Left renal cortex interstitium (tissue), 4 donors: ENCODE measurements around the gene DBF4B. TPM values are rescaled to one million over a fixed set of nuclear protein-coding genes. Genes with fewer than 3 reads are reported as not detected.

Experiments used
- DNase-seq, 4 donors: peaks; one replicate each; pipeline ENCODE4 v3.0.0-alpha.2; 2013; ENCODE audit warnings: low read depth in 4 of 4, low spot score in 2 of 4, missing footprints in 1 of 4
- polyA plus RNA-seq, 4 donors: library from polyadenylated mRNA; unstranded; fragments of 120-200 nt; gene quantifications; one replicate each; pipeline ENCODE4 v1.2.1, GENCODE V29; 2013; ENCODE audit not compliant: insufficient read length in 4 of 4

Gene DBF4B
- polyA plus RNA-seq, 4 donors, result 8.7 to 23.5 (median 15.7) TPM

DNA sequence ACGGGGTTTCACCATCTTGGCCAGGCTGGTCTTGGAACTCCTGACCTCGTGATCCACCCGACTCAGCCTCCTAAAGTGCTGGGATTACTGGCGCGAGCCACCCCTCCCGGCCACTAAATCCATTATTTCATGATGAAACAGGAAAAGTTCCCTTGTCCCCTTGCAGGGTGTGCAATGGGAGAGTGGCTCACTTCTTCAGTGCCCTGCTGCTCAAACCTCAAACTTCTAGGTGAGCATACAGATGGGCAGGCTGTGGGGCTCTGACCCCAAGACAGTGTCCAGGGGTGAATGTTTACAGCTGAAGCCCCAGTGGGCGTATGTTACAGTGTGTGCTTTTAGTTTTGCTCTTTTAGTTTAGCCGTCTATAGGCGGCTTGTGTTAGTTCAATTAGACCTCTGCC, 87.0 kb downstream of the DBF4B start:
- DNase-seq, result no peak

DNA sequence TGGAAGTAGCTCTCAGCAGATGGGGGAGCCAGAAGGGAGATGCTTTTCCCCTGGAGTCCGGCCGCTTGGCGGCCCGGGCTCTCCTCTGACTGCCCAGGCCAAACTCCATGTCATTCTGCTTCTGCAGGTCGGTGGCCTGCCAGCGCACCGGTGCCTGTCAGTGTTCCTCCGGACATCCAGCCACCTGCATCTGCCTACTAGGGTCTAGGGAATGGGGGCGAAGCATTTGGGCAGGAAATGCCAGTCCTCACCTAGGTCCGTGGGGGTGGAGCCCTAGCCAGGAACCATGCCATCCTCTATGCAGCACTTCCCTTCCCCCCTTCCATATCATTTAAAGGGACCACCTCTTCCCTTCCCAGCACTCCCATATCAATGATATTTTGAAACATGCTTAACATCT, 87.5 kb downstream of the DBF4B start:
- DNase-seq, result no peak

DNA sequence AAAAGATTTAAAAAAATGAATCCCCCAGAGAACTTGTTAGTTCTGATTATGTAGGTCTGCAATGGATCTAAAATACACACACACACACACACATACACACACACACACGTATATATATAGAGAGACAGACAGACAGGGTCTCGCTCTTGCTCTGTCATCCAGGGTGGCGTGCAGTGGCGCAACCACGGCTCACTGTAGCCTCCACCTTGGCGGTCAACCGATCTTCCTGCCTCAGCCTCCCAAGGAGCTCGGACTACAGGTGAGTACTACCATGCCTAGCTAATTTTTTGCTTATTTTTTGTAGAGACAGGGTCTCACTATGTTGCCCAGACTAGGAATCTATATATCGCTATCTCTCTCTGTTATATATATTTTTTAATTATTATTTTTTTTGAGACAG, 88.3 kb downstream of the DBF4B start:
- no peak for DNase-seq

DNA sequence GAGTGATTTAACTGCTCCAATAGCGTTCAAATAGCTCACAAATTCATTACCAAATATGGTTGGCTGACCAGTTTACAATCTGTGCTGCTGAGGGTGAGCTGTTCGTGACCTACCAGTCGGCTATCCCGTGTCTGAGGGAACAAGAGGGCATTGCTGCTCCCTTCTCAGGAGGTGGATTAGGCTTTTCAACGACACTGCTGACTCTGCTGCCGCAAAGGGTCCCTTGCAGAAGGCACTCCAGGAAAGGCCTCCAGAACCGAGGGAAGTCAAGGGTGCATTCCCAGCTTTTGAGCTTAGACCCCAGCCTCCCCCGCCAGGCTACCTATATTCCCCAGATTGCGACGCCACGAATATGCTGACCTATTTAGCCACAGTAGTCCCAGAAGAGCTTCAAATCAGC, 89.3 kb downstream of the DBF4B start:
- no peak for DNase-seq

DNA sequence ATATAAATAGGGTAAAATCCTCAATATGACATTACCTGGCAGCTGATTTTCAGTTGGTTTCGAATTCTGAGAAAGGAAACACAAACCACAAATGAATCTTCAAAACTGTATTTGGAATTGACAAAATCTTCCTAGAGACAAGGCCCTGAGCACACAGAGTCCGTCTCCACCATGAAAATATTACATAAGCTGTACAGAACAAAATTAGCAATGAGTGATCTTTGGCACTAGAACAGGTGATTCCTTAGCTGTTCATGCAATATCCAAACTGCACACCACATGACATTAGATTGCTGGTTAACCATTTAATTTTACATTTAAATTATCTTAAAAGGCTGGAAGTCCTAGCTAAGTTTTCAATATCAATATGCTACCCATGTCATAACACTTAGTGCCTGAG, 89.9 kb downstream of the DBF4B start:
- no peak for DNase-seq

Other genes starting within 250 kb of the DBF4B start
- gene GPATCH8, start 205.3 kb upstream of the DBF4B start, polyA plus RNA-seq, result 10 to 100 TPM; 38.3 to 64.9 (median 50.1) TPM
- gene FZD2, start 151.2 kb upstream of the DBF4B start, polyA plus RNA-seq, result 10 to 100 TPM; 26.0 to 55.1 (median 38.1) TPM
- 1 to 10 TPM in 3 of 4 donors, under 1 TPM in 1; 0.75 to 2.9 (median 1.7) TPM for gene MEIOC, start 52.2 kb upstream of the DBF4B start, polyA plus RNA-seq
- gene CCDC43, start 18.9 kb upstream of the DBF4B start, polyA plus RNA-seq, result 10 to 100 TPM; 30.4 to 37.4 (median 33.4) TPM
- 1 to 10 TPM; 2.2 to 4.6 (median 3.2) TPM for gene ADAM11, start 50.3 kb downstream of the DBF4B start, polyA plus RNA-seq
- 10 to 100 TPM; 21.4 to 27.1 (median 23.8) TPM for gene GJC1, start 121.6 kb downstream of the DBF4B start, polyA plus RNA-seq
- gene HIGD1B, start 139.2 kb downstream of the DBF4B start, polyA plus RNA-seq, result 1 to 10 TPM in 3 of 4 donors, under 1 TPM in 1; 0.88 to 1.7 (median 1.2) TPM
- gene EFTUD2, start 190.8 kb downstream of the DBF4B start, polyA plus RNA-seq, result 100 to 1,000 TPM in 2 of 4 donors, 10 to 100 TPM in 2; 93.7 to 126 (median 105) TPM
- 1 to 10 TPM in 1 of 4 donors, under 1 TPM in 3; 0.78 to 8.3 (median 0.89) TPM for gene GFAP, start 206.8 kb downstream of the DBF4B start, polyA plus RNA-seq
- 10 to 100 TPM in 3 of 4 donors, 1 to 10 TPM in 1; 7.3 to 20.8 (median 14.3) TPM for gene KIF18B, start 239.1 kb downstream of the DBF4B start, polyA plus RNA-seq